GM12874 (cell line): ENCODE results near the gene PGA4.
"Not testable (repeated sequence)": the region's sequence is repeated elsewhere in the genome, so short reads cannot be mapped to it uniquely, and the experiment has no call there.

ENCODE experiments used
- TF ChIP-seq, protein P1 (sequence below): IDR thresholded peaks from 2 replicates; pipeline ENCODE4 v1.5.1; 2011; ENCODE audit warnings: low read depth, mild to moderate bottlenecking, control low read depth, low read length, moderate library complexity; ENCODE audit not compliant: insufficient read depth

Gene PGA4

DNA sequence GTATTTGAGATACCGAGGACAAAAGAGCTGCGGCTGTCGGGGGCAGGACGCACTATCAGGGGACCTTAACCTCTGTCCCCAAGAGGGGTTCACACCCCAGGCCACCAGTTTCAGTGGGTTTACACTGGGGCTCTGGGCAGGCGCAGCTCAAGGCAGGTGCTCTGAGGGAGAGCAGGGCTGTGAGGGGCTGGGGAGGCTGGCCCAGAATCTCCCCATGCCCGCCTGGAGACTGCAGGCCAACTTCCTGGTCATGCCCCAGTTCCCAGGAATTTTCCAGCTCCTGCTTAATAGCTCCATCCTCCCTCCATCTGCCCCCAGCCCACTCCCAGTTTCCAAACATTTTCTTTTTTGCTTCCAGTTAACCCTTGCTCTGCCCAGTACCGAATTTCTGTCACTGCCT, 26.4 kb upstream of the PGA4 start:
- TF ChIP-seq, protein P1, sequence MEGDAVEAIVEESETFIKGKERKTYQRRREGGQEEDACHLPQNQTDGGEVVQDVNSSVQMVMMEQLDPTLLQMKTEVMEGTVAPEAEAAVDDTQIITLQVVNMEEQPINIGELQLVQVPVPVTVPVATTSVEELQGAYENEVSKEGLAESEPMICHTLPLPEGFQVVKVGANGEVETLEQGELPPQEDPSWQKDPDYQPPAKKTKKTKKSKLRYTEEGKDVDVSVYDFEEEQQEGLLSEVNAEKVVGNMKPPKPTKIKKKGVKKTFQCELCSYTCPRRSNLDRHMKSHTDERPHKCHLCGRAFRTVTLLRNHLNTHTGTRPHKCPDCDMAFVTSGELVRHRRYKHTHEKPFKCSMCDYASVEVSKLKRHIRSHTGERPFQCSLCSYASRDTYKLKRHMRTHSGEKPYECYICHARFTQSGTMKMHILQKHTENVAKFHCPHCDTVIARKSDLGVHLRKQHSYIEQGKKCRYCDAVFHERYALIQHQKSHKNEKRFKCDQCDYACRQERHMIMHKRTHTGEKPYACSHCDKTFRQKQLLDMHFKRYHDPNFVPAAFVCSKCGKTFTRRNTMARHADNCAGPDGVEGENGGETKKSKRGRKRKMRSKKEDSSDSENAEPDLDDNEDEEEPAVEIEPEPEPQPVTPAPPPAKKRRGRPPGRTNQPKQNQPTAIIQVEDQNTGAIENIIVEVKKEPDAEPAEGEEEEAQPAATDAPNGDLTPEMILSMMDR, result no peak

DNA sequence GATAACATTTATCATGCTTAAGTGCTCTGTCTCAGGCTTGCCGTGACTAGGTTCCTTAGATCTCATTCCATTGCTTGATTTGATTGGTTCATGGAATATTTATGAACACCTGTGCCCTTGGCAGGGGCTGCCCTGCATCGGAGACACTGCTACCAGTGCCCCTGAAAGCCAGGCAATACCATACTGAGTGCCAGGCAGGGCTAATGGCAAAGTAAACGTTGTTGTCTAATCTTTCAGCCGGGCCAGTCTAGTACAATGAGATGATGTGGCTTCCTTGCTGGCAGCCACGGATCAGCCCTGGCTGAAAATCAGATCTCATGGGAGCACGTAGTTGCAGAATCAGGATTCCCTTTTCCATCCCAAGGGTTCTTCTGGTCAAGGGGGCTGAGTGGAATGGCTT, 23.8 kb upstream of the PGA4 start:
- TF ChIP-seq, protein P1, result no peak

DNA sequence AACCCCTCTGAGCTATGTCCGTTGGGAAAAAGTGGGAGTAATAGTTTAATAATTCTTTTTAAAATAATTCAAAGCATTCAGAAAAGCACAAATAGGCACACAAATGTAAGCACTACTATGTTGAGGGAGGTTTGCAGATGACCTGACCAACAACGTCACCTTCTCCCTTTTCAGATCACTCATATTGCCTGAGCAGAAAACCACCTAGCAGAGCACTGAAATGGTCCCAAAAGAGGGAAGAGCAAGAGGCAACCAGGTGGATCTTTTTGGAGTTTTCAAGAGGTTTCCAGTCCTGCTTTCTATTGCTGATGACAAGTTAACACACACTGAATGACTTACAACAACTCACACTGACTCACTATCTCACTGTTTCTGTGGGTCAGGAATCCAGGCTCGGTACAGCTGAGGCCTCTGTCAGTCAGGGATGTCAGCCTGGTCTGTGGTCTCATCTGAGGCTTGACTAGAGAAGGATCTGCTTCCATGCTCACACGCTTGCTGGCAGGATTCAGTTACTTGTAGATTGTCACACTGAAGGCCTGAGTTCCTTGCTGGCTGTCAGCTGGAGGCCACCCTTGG, 23.1 kb upstream of the PGA4 start:
- TF ChIP-seq, protein P1, result no peak

GRCh38 chr11:61201476-61201875, 20.7 kb upstream of the PGA4 start:
- TF ChIP-seq, protein P1, result no peak

DNA sequence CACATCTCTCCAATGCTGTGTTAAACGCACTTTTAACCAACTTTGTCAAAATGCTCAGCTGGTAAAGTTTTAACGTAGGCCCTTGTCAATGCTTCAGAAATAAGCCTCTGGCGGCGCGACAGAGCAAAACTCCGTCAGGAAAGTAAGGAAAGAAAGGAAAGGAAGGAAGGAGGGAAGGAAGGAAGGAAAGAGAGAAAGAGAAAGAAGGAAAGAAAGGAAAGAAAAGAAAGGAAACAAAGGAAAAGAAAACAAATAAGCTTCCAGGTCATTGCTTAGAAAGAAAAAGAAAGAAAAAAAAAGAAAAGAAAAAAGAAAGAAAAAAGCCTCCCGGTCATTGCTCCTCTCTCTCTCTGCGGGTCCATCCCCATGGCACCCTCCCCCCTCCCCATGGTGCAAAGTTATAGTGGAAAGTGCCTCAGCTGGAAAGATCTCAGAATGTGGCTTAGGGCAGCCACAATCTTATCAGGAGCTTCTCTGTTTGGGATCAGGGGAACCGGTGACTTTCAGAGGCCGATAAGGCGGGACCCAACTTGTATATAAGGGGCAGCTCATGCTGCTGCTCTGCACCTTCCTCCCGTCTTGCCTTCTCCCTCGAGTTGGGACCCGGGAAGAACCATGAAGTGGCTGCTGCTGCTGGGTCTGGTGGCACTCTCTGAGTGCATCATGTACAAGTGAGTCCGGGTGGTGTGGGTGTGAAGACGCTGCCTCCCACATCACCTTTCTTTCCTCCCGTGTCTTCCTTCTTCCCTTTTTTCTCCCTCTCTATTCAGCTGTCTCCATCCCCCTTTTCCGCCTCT, 19.0 kb upstream of the PGA4 start, which contains the start of gene PGA3:
PGA3 (plus strand) TSS at position 566 of the 797 bp plus-strand sequence; CDS start at position 616, 50 bp downstream.
- TF ChIP-seq, protein P1, result not testable (repeated sequence)

DNA sequence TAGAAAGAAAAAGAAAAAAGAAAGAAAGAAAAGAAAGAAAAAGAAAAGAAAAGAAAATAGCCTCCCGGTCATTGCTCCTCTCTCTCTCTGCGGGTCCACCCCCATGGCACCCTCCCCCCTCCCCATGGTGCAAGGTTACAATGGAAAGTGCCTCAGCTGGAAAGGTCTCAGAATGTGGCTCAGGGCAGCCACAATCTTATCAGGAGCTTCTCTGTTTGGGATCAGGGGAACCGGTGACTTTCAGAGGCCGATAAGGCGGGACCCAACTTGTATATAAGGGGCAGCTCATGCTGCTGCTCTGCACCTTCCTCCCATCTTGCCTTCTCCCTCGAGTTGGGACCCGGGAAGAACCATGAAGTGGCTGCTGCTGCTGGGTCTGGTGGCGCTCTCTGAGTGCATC, 18.7 kb downstream of the PGA4 start, which contains the start of gene PGA5:
PGA5 (plus strand) TSS at position 301 of the 400 bp plus-strand sequence; CDS start at position 353, 52 bp downstream.
- TF ChIP-seq, protein P1, result not testable (repeated sequence)

- TF ChIP-seq, protein P1, result peak; percentile 96
Observed at GRCh38 chr11:61254403-61255025, 32.4 kb downstream of the PGA4 start.
